DMS53 treated with DMSO at 0.1 percent for 48 hours (cell line): ENCODE data around the gene UGT1A6.

ENCODE experiments used
- DNase-seq: peaks from one replicate; lab custom pipeline; 2025; ENCODE audit not compliant: unreplicated experiment; lab: John Stamatoyannopoulos, UW

UGT1A6 gene

GRCh38 chr2:233817995-233818638 is 125.4 kb downstream of the UGT1A6 start:
- DNase-seq, result no peak

GRCh38 chr2:233818639-233819621 is 126.2 kb downstream of the UGT1A6 start:
- DNase-seq, result no peak

- no peak for DNase-seq
These were observed 127.4 kb downstream of the UGT1A6 start for GRCh38 chr2:233819884-233820773.

GRCh38 chr2:233820774-233821105 is 128.1 kb downstream of the UGT1A6 start:
- no peak for DNase-seq

- DNase-seq, result no peak
These were observed 128.5 kb downstream of the UGT1A6 start for GRCh38 chr2:233821196-233821595.

- DNase-seq, result no peak
These were observed 129.0 kb downstream of the UGT1A6 start for GRCh38 chr2:233821709-233822100.

- no peak for DNase-seq
These were observed 129.5 kb downstream of the UGT1A6 start for GRCh38 chr2:233822101-233822771.
